Activated CD4-positive, alpha-beta T cell treated with anti-CD3 and anti-CD28 coated beads for 1 hour (primary cell): ENCODE data around the gene DENND1B.
"Not testable (repeated sequence)": the region's sequence is repeated elsewhere in the genome, so short reads cannot be mapped to it uniquely, and the experiment has no call there.

Source experiments
- DNase-seq: peaks from one replicate; pipeline ENCODE4 v3.0.0-alpha.2; 2020

The DENND1B gene

GRCh38 chr1:197541411-197541810 lies 233.9 kb downstream of the DENND1B start:
- DNase-seq: no peak

DNA sequence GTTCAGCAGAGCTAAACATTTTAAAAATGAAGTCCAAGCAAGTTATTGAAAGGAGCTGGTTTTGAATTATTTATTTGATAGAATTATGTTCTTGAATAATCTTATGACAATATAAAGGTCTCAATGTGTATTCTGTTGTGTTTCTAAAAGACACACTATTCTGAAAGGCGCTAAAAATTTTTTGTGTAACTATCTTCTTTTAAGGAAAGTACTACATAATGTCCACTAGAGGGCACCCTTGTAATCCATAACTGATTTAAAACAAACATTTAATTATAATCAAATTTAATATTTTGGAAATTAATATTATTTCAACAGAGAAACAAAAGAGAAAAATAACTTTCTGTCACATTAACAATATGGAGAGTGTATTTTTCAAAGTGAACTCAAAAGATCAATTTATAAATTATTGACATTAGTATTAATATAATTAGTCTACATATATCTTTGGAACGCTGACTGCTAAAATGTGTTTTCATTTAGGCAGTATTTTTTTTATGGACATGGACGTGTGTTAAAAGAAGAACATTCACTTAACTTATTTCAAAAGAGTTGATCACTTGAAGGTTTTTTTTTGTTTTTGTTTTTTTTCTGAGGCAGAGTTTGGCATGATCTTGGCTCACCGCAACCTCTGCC lies 248.4 kb downstream of the DENND1B start:
- DNase-seq: no peak

DNA sequence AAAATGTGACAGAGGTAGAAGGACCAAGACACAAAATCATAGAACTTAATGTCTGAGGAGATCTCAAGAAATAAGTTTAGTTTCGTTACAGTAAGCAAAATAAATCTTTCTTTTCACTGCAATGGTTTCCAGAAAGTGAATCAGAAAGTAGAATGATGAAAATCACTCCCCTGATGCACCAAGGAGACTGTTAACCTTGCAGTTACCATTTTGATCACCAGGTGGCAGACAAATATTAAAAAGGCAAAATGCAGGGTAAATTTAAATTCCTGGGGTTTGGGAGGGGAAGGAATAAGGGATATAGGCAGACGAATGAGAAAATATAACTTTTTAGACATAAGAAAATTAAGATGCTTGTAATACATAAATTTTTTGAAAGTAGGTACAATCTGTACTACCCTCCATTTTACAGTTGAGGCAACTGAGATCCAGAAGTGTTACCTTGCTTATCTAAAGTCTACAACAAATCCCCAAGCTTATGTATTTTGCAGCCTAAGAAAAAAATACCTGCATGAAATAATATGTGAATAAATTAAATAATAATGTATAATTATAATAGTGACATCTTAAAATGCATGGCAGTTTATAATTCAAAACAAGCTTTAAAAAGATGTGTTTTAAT lies 254.1 kb downstream of the DENND1B start:
- no peak for DNase-seq

DNA sequence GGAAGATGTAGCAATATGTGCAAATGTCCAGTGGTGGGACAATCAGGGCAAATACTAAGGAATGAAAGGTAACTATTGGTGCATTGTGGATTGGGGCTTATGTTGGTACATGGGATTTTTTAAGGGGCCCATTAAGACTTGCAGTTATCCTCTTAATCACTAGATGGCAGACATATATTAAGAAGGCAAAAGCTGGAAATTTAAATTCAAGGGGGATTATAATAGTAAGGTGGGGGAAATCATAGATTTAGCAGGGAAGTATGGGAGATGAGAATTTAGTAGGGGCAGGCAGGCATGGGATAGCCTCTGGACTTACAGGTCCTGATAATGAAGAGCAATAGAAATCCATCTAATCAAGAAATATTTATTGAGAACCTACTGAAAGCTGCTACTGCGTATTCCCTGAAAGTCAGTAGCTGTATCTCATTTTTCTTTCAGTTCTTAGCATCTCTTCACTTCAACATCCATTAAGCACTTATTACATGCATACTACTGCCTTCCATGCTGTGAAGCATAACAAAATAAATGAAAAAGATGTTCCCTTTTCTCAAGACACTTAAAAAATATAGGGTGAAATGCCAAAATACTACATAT lies 255.4 kb downstream of the DENND1B start:
- no peak for DNase-seq

- no peak for DNase-seq
Measured at GRCh38 chr1:197515421-197515820, 259.9 kb downstream of the DENND1B start.

DNA sequence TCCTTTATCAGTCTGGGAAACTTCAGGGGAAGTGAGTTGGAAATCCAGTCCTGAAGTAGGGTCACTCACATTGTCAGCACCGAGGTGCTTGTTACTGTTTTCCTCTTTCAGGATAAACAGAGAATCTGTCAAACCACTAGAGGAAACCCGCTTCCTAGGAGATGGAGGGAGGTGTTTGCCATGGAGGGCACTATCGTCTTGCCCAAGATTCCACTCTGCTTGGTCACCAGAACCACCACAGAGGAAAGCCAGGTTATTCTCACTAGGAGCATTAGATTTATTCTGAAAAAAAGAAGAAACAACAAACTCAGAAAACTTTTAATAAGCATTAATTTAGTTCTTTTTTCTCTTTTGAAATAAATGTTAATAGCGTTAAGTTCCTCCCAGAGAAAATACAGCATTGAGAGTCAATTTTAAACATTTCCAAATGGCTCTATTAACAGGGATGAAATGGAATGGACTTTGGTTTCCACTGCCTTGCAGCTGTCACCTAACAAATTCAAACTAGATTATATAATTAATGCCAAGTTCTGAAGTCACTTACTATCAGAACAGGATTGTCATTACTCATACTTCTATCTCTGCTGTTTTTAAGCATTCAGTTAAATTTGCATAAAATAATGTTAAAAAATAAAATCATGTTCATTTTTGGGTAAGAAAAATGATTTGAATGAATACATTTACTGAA lies 264.4 kb downstream of the DENND1B start:
- DNase-seq: no peak

GRCh38 chr1:197496722-197497121 lies 278.6 kb downstream of the DENND1B start:
- no peak for DNase-seq

- not testable (repeated sequence) for DNase-seq
Measured at GRCh38 chr1:197491505-197491904, 283.8 kb downstream of the DENND1B start.

- no peak for DNase-seq
Measured at GRCh38 chr1:197486946-197487345, 288.3 kb downstream of the DENND1B start.

DNA sequence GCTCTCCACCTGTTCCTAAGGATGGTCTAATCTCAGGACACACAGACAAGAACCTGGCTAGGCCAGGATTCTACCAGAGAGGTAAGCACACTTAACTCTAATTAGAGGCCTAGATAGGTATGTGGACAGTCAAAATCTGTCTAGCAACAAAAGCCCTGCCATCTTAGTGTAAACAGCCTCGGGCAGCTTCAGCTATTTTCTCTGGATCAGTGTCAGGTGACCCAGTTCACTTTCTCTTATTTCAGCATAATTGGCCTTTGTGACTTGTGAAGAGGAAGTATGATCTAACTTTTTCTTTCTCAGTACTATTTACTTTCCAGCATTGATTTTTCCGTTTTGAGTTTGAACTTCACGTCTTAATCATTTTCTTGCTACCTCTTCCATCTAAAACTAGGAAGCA lies 289.5 kb downstream of the DENND1B start:
- DNase-seq: no peak

- DNase-seq: no peak
Measured at GRCh38 chr1:197481101-197481500, 294.2 kb downstream of the DENND1B start.

GRCh38 chr1:197480446-197480845 lies 294.8 kb downstream of the DENND1B start:
- DNase-seq: no peak

DNA sequence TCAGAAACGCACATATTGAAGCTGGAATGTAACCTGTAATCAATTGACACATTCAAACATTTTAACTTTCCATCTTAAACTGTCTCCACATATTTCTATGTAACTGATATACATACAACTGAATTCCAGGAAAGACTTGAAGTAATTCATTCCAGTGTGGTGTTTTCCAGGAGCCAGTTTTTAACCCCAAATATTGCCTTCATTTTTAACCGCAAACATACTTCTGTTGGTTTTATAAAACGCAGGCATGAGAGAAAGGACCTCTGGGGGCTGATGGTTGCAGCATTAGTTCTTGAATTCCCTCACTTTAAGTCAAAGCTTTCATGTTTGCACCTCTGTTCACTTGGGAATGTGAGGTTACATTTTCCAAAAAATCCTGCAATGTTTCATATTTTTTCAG lies 303.1 kb downstream of the DENND1B start:
- DNase-seq: no peak

DNA sequence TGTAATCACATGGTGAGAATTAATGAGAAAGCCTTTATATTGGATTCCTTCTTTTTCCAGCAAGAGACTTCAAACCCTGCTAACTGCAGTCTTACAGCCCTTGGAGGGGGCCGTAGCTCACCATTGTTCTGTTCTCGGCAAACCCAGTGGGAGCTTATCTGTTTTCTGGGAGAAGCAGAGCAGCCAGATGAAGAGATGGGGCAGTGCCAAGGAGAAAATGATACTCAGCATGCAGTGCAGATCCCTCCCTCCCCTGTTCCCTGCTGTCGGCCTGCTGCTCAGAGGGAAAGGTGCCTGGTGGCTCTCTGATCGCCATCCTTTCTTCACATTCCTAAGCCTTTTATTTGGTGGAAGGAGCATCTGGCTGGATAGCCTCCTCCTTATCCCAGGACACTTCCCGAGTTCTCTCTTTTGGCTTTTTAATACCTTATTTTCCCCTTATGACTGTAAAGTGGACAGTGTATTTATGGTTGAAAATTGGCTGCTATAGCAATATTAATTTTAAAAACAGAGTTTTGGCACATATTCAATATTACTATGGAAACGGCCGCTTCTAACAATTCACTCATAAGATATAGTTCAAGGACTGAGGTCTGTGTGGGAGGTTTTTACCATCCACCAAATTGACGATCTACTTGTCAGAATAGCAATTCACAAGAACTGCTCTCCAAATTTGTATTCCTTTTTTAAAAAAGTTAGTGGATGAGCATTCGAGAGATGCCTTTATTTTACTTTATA lies 303.9 kb downstream of the DENND1B start:
- no peak for DNase-seq

- DNase-seq: no peak
Measured at GRCh38 chr1:197470330-197470729, 304.9 kb downstream of the DENND1B start.

DNA sequence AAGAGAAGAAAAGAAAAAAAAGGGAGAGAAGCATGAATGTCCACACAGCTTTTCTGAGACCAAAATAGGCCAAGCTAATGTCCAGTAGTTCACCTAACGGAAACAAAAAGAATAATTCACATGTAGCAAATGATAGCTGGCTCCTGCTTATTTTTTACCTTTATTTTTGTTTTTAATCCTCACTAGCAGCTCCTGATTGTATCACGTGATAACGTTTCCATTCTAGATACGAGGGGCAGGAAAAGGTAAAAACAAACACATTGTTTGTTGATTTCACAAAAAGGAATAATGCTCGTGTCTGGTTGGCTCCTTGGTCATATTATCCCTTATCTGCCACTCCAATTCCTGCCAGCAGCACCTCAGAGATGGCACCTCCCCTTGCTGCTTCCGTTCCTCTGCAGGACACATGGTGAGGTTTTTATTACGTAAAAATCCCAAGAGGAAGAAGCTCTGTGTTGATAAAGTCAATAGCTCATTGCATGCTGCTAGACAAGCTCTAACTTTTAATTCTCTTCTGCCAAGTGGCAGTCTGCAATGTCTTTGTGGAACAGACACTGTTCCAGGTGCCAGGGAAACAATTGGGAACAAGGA lies 305.6 kb downstream of the DENND1B start:
- DNase-seq: no peak

DNA sequence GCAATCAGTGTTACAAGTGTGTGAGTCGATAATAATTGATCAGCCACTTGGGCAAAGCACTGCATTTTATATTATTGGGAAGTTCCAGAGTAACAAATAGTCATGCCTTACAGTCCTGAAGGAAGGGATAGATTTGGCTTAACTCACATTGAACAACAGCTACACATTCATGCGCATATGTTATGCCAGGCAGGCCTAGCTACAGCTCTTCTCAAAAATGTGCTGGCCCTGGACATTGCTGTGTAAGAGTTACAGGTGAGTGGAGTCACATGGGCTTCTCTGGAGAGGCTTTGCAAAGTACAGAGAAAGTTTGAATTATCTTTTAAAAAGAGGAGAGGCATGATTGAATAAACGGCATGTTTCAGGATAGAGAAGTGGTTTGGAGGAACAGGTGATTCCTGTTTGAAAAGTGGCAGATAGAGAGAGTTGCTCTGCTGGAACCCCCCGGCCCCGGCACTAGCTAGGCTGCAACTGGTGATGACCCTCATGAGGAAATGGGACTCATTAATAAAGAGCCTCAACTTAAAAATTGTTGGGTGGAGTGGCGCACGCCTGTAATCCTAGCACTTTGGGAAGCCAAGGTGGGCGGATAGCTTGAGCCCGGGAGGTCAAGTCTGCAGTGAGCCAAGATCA lies 306.6 kb downstream of the DENND1B start:
- no peak for DNase-seq

GRCh38 chr1:197467881-197468280 lies 307.4 kb downstream of the DENND1B start:
- DNase-seq: no peak

- DNase-seq: no peak
Measured at GRCh38 chr1:197466813-197467212, 308.5 kb downstream of the DENND1B start.

GRCh38 chr1:197465528-197466327 lies 309.6 kb downstream of the DENND1B start:
- no peak for DNase-seq

GRCh38 chr1:197464044-197464443 lies 311.2 kb downstream of the DENND1B start:
- DNase-seq: no peak
